Esophagus squamous epithelium (tissue), 5 donors: ENCODE results near the gene GEMIN4. TPM values are rescaled to one million over a fixed set of nuclear protein-coding genes. Genes with fewer than 3 reads are reported as not detected.
"Not testable (repeated sequence)": the region's sequence is repeated elsewhere in the genome, so short reads cannot be mapped to it uniquely, and the experiment has no call there.

Experiments
- DNase-seq: peaks from one replicate; lab custom pipeline; 2025; lab: John Stamatoyannopoulos, UW
- H3K27ac ChIP-seq, 4 donors: fragments of 200-600 bp; sonication (generic); one replicate each; pipeline ENCODE4 v1.5.1; 2016 to 2019; ENCODE audit warnings: mild to moderate bottlenecking in 1 of 4
- H3K27me3 ChIP-seq, 4 donors: fragments of 200-600 bp; sonication (generic); 1 replicate in 3 of 4; 2 replicates in 1 of 4; pipeline versions ENCODE4 v1.5.1 to v1.6.0; 2017 to 2021; ENCODE audit warnings: antibody characterized with exemption in 1 of 4
- H3K36me3 ChIP-seq, 3 donors: fragments of 200-600 bp; sonication (generic); one replicate each; pipeline ENCODE4 v1.5.1; 2016 to 2019
- H3K4me1 ChIP-seq, 3 donors: fragments of 200-600 bp; sonication (generic); one replicate each; pipeline ENCODE4 v1.5.1; 2017 to 2019
- H3K4me3 ChIP-seq, 4 donors: fragments of 200-600 bp; sonication (generic); 1 replicate in 3 of 4; 2 replicates in 1 of 4; pipeline ENCODE4 v1.5.1; 2016 to 2019; ENCODE audit warnings: mild to moderate bottlenecking in 2 of 4, moderate library complexity in 1 of 4
- H3K9me3 ChIP-seq, 3 donors: fragments of 200-600 bp; sonication (generic); one replicate each; pipeline ENCODE4 v1.5.1; 2016 to 2019
- POLR2A ChIP-seq, 4 donors: fragments of 450-650 bp; IDR thresholded peaks; one replicate each; pipeline ENCODE4 v1.6.1; 2017; ENCODE audit warnings: antibody characterized with exemption in 4 of 4, mild to moderate bottlenecking in 4 of 4, moderate library complexity in 3 of 4
- WGBS, 2 donors: methylation state at CpG; one replicate each; pipeline ENCODE4 v1.1.5; 2018; 5-methylcytosine and 5-hydroxymethylcytosine counted together
- intact Hi-C: fragments of 100-400 bp; cut with DNase I; formaldehyde crosslinking; loops from one replicate; pipeline ENCODE4 v1.15.0; 2022
- total RNA-seq, 4 donors: library from RNA; depleted of rRNA; stranded (reverse); fragments of >200 nt; gene quantifications; one replicate each; pipeline ENCODE4 v1.1.0, GENCODE V29; 2016
- TF ChIP-seq, protein P1 (sequence below), 6 experiments: fragments of 450-650 bp in 4 of 6; fragments of 200-600 bp in 2 of 6; sonication (generic) in 2 of 6; IDR thresholded peaks; one replicate each; pipeline ENCODE4 v1.5.1; 2016 to 2019; ENCODE audit warnings: antibody characterized with exemption in 6 of 6, mild to moderate bottlenecking in 4 of 6, moderate library complexity in 4 of 6
- donor health status: DM: yes; HTN: yes; CAD: no.

Gene GEMIN4
- total RNA-seq, 4 donors from 2014 or later, result 16.6 to 33.0 (median 20.1) TPM

DNA sequence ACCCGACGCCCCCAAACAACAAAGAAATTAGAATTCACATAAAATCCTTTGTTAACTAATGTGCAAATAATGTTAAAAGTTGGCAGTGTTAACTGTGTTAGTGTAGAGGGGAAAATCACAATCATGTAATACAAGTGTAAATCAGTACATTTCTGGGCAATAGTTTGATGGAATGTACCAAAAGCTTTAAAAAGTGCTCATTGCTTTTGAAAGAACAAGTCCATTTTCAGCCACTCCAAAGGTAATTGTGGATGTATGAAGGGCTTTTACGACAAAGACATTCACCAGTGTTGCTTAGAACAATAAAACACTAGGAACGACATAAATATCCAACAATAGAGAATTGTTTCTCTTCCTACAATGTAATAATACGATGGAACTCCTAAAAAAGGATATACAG is 21.0 kb upstream of the GEMIN4 start:
- 79 to 86% methylated on average over 5 of the region's 5 CpGs for WGBS, 2 donors
- intact Hi-C loops, result no loop called here

DNA sequence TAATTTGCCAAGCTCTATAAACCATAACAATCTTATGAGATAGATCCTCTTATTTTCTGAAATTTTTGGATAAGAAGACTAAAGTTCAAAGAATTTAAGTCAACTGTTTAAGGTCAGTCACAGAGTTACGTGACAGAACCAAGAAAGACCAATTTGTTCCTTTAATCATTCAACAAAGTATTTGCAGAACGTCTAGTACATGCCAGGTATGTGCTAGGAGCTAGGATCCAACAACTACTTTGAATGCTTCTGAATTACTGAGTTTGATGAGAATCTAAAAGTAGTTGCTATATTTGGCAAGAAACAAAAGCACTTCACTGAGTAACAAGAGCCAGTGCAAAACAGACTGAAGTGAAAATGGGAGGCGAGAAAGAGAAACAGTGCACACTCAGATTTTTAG is 15.0 kb upstream of the GEMIN4 start:
- Histone ChIP-seq H3K4me1 (no peaks in the 10 kb centered on the region), H3K4me3 (no peak overlapping the region), H3K9me3 (no peaks in the 10 kb centered on the region), H3K36me3 (peaks cover 17 to 100% (median 35%) of the 10 kb centered on the region in 3 donors), H3K27ac (no peak overlapping the region), H3K27me3 (no peaks in the 10 kb centered on the region)
- TF ChIP-seq POLR2A (IDR thresholded peaks at IDR 0.05), result no peak
- TF ChIP-seq, protein P1, sequence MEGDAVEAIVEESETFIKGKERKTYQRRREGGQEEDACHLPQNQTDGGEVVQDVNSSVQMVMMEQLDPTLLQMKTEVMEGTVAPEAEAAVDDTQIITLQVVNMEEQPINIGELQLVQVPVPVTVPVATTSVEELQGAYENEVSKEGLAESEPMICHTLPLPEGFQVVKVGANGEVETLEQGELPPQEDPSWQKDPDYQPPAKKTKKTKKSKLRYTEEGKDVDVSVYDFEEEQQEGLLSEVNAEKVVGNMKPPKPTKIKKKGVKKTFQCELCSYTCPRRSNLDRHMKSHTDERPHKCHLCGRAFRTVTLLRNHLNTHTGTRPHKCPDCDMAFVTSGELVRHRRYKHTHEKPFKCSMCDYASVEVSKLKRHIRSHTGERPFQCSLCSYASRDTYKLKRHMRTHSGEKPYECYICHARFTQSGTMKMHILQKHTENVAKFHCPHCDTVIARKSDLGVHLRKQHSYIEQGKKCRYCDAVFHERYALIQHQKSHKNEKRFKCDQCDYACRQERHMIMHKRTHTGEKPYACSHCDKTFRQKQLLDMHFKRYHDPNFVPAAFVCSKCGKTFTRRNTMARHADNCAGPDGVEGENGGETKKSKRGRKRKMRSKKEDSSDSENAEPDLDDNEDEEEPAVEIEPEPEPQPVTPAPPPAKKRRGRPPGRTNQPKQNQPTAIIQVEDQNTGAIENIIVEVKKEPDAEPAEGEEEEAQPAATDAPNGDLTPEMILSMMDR (IDR thresholded peaks at IDR 0.05), result no peak
- intact Hi-C loops, result no loop called here
- WGBS, 2 donors, result 67 to 69% methylated on average over 3 of the region's 3 CpGs
- DNase-seq, result no peak

More for the DNA sequence above, 21.0 kb upstream of the GEMIN4 start:
- Histone ChIP-seq H3K4me3 (no peak overlapping the region), H3K27me3 (no peaks in the 10 kb centered on the region), H3K9me3 (no peaks in the 10 kb centered on the region), H3K36me3 (peaks cover 18 to 98% (median 53%) of the 10 kb centered on the region in 3 donors), H3K4me1 (no peaks in the 10 kb centered on the region), H3K27ac (no peak overlapping the region)
- no peak for TF ChIP-seq POLR2A (IDR thresholded peaks at IDR 0.05)
- TF ChIP-seq, protein P1 (IDR thresholded peaks at IDR 0.05), result no peak
- DNase-seq, result no peak

- H3K9me3 ChIP-seq, result no peaks in the 10 kb centered on the region
- no peak overlapping the region for H3K4me3 ChIP-seq
- H3K36me3 ChIP-seq, result peaks cover 0 to 91% (median 6%) of the 10 kb centered on the region in 3 donors
- H3K4me1 ChIP-seq, result no peaks in the 10 kb centered on the region
- no peak for DNase-seq
- TF ChIP-seq POLR2A (IDR thresholded peaks at IDR 0.05), result no peak
- TF ChIP-seq, protein P1 (IDR thresholded peaks at IDR 0.05), result no peak
- H3K27ac ChIP-seq, result no peak overlapping the region
- 77 to 87% methylated on average over 9 of the region's 9 CpGs for WGBS, 2 donors
- intact Hi-C loops, result no loop called here
- H3K27me3 ChIP-seq, result no peaks in the 10 kb centered on the region
These were observed 8.3 kb upstream of the GEMIN4 start for GRCh38 chr17:760371-760770.

DNA sequence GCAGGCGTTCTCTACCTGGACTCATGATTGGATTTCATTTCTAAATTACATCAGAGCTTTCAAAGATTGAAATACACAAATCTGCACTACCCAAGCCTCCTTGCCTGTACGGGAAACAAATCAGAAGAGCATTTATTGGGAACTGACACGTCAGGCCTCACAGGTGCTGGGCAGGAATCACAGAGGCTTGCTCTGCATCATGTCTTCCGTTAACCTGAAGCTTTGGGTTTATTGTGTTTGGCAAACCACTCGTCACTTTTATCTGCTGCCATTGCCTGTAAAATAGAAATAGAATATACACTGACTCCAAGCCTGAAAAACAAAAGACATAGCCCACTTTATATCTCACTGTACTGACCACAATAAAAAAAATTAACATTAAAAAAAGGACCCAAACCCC is 7.9 kb upstream of the GEMIN4 start:
- Histone ChIP-seq H3K27ac (no peak overlapping the region), H3K4me1 (no peaks in the 10 kb centered on the region), H3K9me3 (no peaks in the 10 kb centered on the region), H3K27me3 (no peaks in the 10 kb centered on the region), H3K36me3 (peaks cover 0 to 87% (median 5%) of the 10 kb centered on the region in 3 donors), H3K4me3 (no peak overlapping the region)
- no peak for TF ChIP-seq POLR2A (IDR thresholded peaks at IDR 0.05)
- TF ChIP-seq, protein P1 (IDR thresholded peaks at IDR 0.05), result no peak
- 84 to 90% methylated on average over 5 of the region's 5 CpGs for WGBS, 2 donors
- DNase-seq, result no peak
- intact Hi-C loops, result no loop called here

DNA sequence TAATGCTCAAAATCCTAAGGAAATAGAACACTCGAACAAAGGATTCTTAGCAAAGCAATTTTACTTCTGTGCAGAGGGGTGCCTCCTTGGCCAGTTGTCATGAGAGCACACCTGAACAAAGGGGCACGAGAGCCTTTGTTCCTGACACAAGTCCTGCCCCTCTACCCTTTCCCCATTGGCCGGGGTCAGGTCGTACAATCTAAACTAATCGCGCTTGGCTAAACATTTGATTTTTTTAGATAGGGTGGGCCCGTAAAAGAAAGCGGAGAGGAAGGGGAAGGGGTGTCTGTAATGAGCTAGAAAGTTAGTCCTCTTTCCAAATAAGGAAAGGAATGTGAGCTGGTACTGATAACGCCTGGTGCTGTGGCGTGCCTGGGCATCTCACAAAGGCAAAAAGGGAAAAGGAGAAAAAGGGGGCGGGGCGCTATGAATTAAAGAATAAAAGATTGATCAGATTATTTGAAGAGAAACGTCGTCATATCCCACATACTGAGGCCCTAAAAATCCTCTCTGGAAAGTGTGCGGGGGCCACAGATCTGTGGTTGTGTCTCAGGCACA is 4.0 kb upstream of the GEMIN4 start:
- H3K9me3 ChIP-seq, H3K27me3 ChIP-seq, DNase-seq, H3K4me3 ChIP-seq, intact Hi-C loops: not testable (repeated sequence)
- Histone ChIP-seq H3K36me3 (peaks cover 0 to 48% (median 5%) of the 10 kb centered on the region in 3 donors), H3K4me1 (peaks cover 4 to 15% (median 5%) of the 10 kb centered on the region in 3 donors), H3K27ac (peak overlapping the region in 3 of 4 donors; percentile 29 to 60 (median 39))
- WGBS, 2 donors, result 49 to 53% methylated on average over 15 of the region's 15 CpGs

DNA sequence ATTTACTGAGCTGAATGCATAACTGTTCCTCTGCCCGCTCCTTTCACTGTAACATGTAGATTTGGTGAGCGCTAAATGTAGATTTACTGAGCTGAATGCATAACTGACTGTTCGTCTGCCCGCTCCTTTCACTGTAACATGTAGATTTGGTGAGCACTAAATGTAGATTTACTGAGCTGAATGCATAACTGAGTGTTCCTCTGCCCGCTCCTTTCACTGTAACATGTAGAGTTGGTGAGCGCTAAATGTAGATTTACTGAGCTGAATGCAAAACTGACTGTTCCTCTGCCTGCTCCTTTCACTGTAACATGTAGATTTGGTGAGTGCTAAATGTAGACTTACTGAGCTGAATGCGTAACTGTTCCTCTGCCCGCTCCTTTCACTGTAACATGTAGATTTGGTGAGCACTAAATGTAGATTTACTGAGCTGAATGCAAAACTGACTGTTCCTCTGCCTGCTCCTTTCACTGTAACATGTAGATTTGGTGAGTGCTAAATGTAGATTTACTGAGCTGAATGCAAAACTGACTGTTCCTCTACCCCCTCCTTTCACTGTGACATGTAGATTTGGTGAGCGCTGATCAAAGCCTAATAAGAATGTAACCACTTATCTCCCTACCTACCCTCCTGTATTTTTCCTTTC is 3.4 kb upstream of the GEMIN4 start:
- H3K4me3 ChIP-seq, intact Hi-C loops, H3K27me3 ChIP-seq, DNase-seq, H3K9me3 ChIP-seq: not testable (repeated sequence)
- Histone ChIP-seq H3K36me3 (peaks cover 0 to 41% (median 5%) of the 10 kb centered on the region in 3 donors), H3K4me1 (peaks cover 10 to 21% (median 12%) of the 10 kb centered on the region in 3 donors), H3K27ac (peak overlapping the region in 2 of 4 donors; percentile 39 to 60)
- 82 to 90% methylated on average over 6 to 9 of the region's 9 CpGs for WGBS, 2 donors
